GM03348 (cell line): ENCODE measurements around the gene ANKZF1.

Source experiments
- DNase-seq: peaks from one replicate; pipeline ENCODE4 v3.0.0; 2012; ENCODE audit warnings: low spot score

The ANKZF1 gene

GRCh38 chr2:219207884-219208740, 21.5 kb upstream of the ANKZF1 start:
- DNase-seq: peak; percentile 27

GRCh38 chr2:219209236-219210195, 20.1 kb upstream of the ANKZF1 start:
- DNase-seq: no peak

GRCh38 chr2:219210196-219210885, 19.3 kb upstream of the ANKZF1 start:
- DNase-seq: no peak

GRCh38 chr2:219210886-219211362, 18.7 kb upstream of the ANKZF1 start:
- no peak for DNase-seq

- no peak for DNase-seq
These were observed 16.6 kb upstream of the ANKZF1 start for GRCh38 chr2:219213026-219213415.

GRCh38 chr2:219213486-219214071, 16.0 kb upstream of the ANKZF1 start:
- DNase-seq: no peak

- no peak for DNase-seq
These were observed 15.5 kb upstream of the ANKZF1 start for GRCh38 chr2:219214141-219214540.

- no peak for DNase-seq
These were observed 14.8 kb upstream of the ANKZF1 start for GRCh38 chr2:219214786-219215185.

GRCh38 chr2:219215871-219216534, 13.6 kb upstream of the ANKZF1 start:
- DNase-seq: no peak

- DNase-seq: no peak
These were observed 13.1 kb upstream of the ANKZF1 start for GRCh38 chr2:219216535-219216915.

GRCh38 chr2:219218217-219218731, 11.3 kb upstream of the ANKZF1 start:
- DNase-seq: peak; percentile 81

- peak; percentile 97 for DNase-seq
These were observed 10.6 kb upstream of the ANKZF1 start, which contains the start of gene ABCB6 for GRCh38 chr2:219218732-219219701. ABCB6 (minus strand) TSS chr2:219218958; CDS start chr2:219218673, 285 bp downstream.

- DNase-seq: no peak
These were observed 9.6 kb upstream of the ANKZF1 start for GRCh38 chr2:219219784-219220532.

GRCh38 chr2:219220652-219221402, 8.8 kb upstream of the ANKZF1 start:
- no peak for DNase-seq

GRCh38 chr2:219221957-219222518, 7.6 kb upstream of the ANKZF1 start:
- no peak for DNase-seq

- DNase-seq: no peak
These were observed 5.6 kb upstream of the ANKZF1 start for GRCh38 chr2:219223831-219224610.

GRCh38 chr2:219225350-219225749, 4.3 kb upstream of the ANKZF1 start:
- no peak for DNase-seq
